ACC112 (cell line): Measurements from ENCODE around the gene DAB2.

ENCODE experiments used
- H2AFZ ChIP-seq: fragments of 200-600 bp; sonication (generic); one replicate; pipeline ENCODE4 v1.6.0; 2017; ENCODE audit warnings: antibody characterized with exemption, low read length; ENCODE audit not compliant: unreplicated experiment
- H3K27ac ChIP-seq: fragments of 200-600 bp; sonication (generic); 2 replicates; pipeline ENCODE4 v1.5.1; 2014; ENCODE audit warnings: low read depth, mild to moderate bottlenecking, antibody characterized with exemption, low read length, moderate library complexity
- H3K27me3 ChIP-seq: fragments of 200-600 bp; sonication (generic); 2 replicates; pipeline ENCODE4 v1.6.1; 2014; ENCODE audit warnings: mild to moderate bottlenecking, antibody characterized with exemption, low read length, moderate library complexity, mixed read lengths; ENCODE audit not compliant: insufficient read depth
- H3K36me3 ChIP-seq: fragments of 200-600 bp; sonication (generic); 2 replicates; pipeline ENCODE4 v1.6.1; 2016; ENCODE audit warnings: mild to moderate bottlenecking, antibody characterized with exemption, low read length, moderate library complexity, mixed read lengths; ENCODE audit not compliant: insufficient read depth
- H3K4me1 ChIP-seq: fragments of 200-600 bp; sonication (generic); one replicate; pipeline ENCODE4 v1.6.1; 2016; ENCODE audit warnings: low read length, mixed read lengths; ENCODE audit not compliant: insufficient read depth, unreplicated experiment, control insufficient read depth
- H3K4me3 ChIP-seq: fragments of 200-600 bp; sonication (generic); 2 replicates; pipeline ENCODE4 v1.5.1; 2014; ENCODE audit warnings: mild to moderate bottlenecking, low read depth, low read length
- H3K79me2 ChIP-seq: fragments of 200-600 bp; sonication (generic); one replicate; pipeline ENCODE4 v1.6.0; 2016; ENCODE audit warnings: low read length; ENCODE audit not compliant: control insufficient read depth, unreplicated experiment, insufficient read depth

DAB2 gene

GRCh38 chr5:39424736-39425637 lies at the start of gene DAB2:
DAB2 (minus strand) TSS chr5:39424980; CDS start chr5:39394320, 30,660 bp downstream.
- Histone ChIP-seq H2AFZ (peak within 1 kb of the TSS; percentile 73), H3K36me3 (no peaks in the 10 kb centered on the region), H3K79me2 (peaks cover 42% of the 10 kb centered on the region), H3K4me3 (peak within 1 kb of the TSS; percentile 90), H3K4me1 (peaks cover 56% of the 10 kb centered on the region), H3K27ac (peak within 1 kb of the TSS; percentile 55), H3K27me3 (no peaks in the 10 kb centered on the region)

GRCh38 chr5:39473156-39473775 lies 48.5 kb upstream of the DAB2 start:
- Histone ChIP-seq H3K79me2 (no peaks in the 10 kb centered on the region), H3K27ac (peak overlapping the region; percentile 42), H3K4me3 (no peak overlapping the region), H2AFZ (peak overlapping the region; percentile 85), H3K27me3 (no peaks in the 10 kb centered on the region), H3K36me3 (no peaks in the 10 kb centered on the region), H3K4me1 (peaks cover 33% of the 10 kb centered on the region)

GRCh38 chr5:39471836-39472508 lies 47.2 kb upstream of the DAB2 start:
- H3K27me3 ChIP-seq, result no peaks in the 10 kb centered on the region
- H2AFZ ChIP-seq, result no peak overlapping the region
- no peak overlapping the region for H3K27ac ChIP-seq
- no peak overlapping the region for H3K4me3 ChIP-seq
- no peaks in the 10 kb centered on the region for H3K36me3 ChIP-seq
- no peaks in the 10 kb centered on the region for H3K79me2 ChIP-seq
- H3K4me1 ChIP-seq, result peaks cover 33% of the 10 kb centered on the region

GRCh38 chr5:39470811-39471210 lies 46.0 kb upstream of the DAB2 start:
- peaks cover 21% of the 10 kb centered on the region for H3K4me1 ChIP-seq
- no peaks in the 10 kb centered on the region for H3K79me2 ChIP-seq
- no peaks in the 10 kb centered on the region for H3K36me3 ChIP-seq
- H3K4me3 ChIP-seq, result no peak overlapping the region
- no peaks in the 10 kb centered on the region for H3K27me3 ChIP-seq
- H2AFZ ChIP-seq, result no peak overlapping the region
- H3K27ac ChIP-seq, result no peak overlapping the region

GRCh38 chr5:39469777-39470415 lies 45.1 kb upstream of the DAB2 start:
- no peak overlapping the region for H3K27ac ChIP-seq
- H3K4me3 ChIP-seq, result no peak overlapping the region
- H2AFZ ChIP-seq, result no peak overlapping the region
- H3K36me3 ChIP-seq, result no peaks in the 10 kb centered on the region
- no peaks in the 10 kb centered on the region for H3K27me3 ChIP-seq
- no peaks in the 10 kb centered on the region for H3K79me2 ChIP-seq
- H3K4me1 ChIP-seq, result peaks cover 19% of the 10 kb centered on the region

- H3K4me3 ChIP-seq, result no peak overlapping the region
- H3K4me1 ChIP-seq, result peaks cover 19% of the 10 kb centered on the region
- H3K79me2 ChIP-seq, result no peaks in the 10 kb centered on the region
- no peaks in the 10 kb centered on the region for H3K27me3 ChIP-seq
- no peak overlapping the region for H2AFZ ChIP-seq
- no peaks in the 10 kb centered on the region for H3K36me3 ChIP-seq
- no peak overlapping the region for H3K27ac ChIP-seq
Measured at GRCh38 chr5:39469176-39469575, 44.4 kb upstream of the DAB2 start.

GRCh38 chr5:39466846-39467245 lies 42.1 kb upstream of the DAB2 start:
- Histone ChIP-seq H3K4me3 (no peak overlapping the region), H3K36me3 (no peaks in the 10 kb centered on the region), H3K27ac (no peak overlapping the region)

GRCh38 chr5:39465843-39466242 lies 41.1 kb upstream of the DAB2 start:
- H3K27ac ChIP-seq, result no peak overlapping the region
- no peaks in the 10 kb centered on the region for H3K27me3 ChIP-seq
- H3K4me1 ChIP-seq, result peaks cover 3% of the 10 kb centered on the region
- no peak overlapping the region for H2AFZ ChIP-seq
- no peaks in the 10 kb centered on the region for H3K79me2 ChIP-seq
- no peaks in the 10 kb centered on the region for H3K36me3 ChIP-seq
- H3K4me3 ChIP-seq, result no peak overlapping the region

More at GRCh38 chr5:39466846-39467245, 42.1 kb upstream of the DAB2 start:
- Histone ChIP-seq H3K27me3 (no peaks in the 10 kb centered on the region), H2AFZ (no peak overlapping the region), H3K79me2 (no peaks in the 10 kb centered on the region), H3K4me1 (peaks cover 5% of the 10 kb centered on the region)

- no peaks in the 10 kb centered on the region for H3K36me3 ChIP-seq
- H3K4me1 ChIP-seq, result peaks cover 3% of the 10 kb centered on the region
- H3K27me3 ChIP-seq, result no peaks in the 10 kb centered on the region
- H3K27ac ChIP-seq, result no peak overlapping the region
- H3K79me2 ChIP-seq, result no peaks in the 10 kb centered on the region
- no peak overlapping the region for H2AFZ ChIP-seq
- no peak overlapping the region for H3K4me3 ChIP-seq
Measured at GRCh38 chr5:39465097-39465496, 40.3 kb upstream of the DAB2 start.

GRCh38 chr5:39464088-39464487 lies 39.3 kb upstream of the DAB2 start:
- H3K27me3 ChIP-seq, result no peaks in the 10 kb centered on the region
- H3K79me2 ChIP-seq, result no peaks in the 10 kb centered on the region
- no peaks in the 10 kb centered on the region for H3K36me3 ChIP-seq
- H2AFZ ChIP-seq, result no peak overlapping the region
- H3K4me3 ChIP-seq, result no peak overlapping the region
- H3K27ac ChIP-seq, result no peak overlapping the region
- no peaks in the 10 kb centered on the region for H3K4me1 ChIP-seq
